ENCODE measurements around the gene GABBR2.
"Not testable (repeated sequence)": the region's sequence is repeated elsewhere in the genome, so short reads cannot be mapped to it uniquely, and the experiment has no call there.

The GABBR2 gene

GRCh38 chr9:98479967-98480847 lies 228.5 kb downstream of the GABBR2 start:
- no peak for DNase-seq (ENCODE audit: low spot score)

DNA sequence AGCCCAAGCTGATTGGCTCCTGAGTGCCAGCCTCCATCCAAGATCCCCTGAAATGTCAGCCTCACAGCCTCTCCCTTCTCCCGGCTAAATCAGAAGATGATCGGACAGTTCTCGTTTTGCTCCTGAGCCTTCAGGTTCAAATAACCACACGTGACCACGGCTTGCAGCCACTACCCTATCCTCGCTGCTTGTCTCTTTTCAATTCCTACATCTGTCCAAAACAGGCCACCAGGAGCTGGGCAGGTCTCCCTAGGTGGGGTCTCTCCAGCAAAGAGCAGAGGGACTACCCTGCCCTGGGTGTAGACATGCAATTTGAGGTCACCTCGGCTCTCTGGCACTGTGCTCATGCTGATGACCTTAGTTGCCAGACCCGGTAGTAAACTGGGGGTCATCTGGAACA lies 229.3 kb downstream of the GABBR2 start:
- DNase-seq (ENCODE audit: low spot score): no peak

GRCh38 chr9:98477884-98478283 lies 230.9 kb downstream of the GABBR2 start:
- DNase-seq (ENCODE audit: low spot score): no peak

DNA sequence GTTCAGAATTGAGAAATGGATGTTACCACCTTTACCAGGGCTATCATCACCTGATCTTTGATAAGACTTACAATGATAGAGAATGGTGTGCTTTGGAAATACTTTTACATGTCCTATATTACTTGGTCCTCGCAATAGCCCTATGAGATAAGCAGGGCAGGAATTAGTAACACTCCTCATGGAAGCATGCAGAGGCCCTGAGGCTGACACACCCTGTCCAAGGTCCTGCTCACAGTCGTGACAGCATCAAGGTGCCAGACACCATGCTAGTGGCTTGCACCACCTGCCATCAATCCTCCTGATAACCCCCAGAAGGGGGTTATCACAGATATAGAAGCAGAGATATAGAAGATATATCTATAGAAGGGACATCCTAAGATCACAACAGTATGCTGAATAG lies 236.5 kb downstream of the GABBR2 start:
- DNase-seq (ENCODE audit: low spot score): no peak

DNA sequence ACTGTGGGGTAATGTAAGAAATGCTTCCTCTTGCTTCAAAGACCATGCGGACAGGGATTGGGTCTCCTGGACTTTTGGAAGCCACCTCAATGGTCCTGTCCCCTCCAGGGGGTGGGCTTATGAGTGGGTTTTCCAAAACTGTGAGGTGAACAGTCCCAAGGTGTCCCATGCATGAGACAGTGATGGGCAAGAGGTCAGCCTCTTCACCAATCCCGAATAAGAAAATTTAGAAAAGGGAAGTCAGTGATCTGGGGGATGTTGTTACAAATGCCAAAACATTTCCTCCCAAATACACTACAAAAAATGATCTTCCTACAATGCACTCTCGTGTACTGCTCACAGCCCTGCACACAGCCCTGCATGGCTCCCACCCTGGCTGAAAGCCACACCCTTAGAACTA lies 237.6 kb downstream of the GABBR2 start:
- DNase-seq (ENCODE audit: low spot score): no peak

DNA sequence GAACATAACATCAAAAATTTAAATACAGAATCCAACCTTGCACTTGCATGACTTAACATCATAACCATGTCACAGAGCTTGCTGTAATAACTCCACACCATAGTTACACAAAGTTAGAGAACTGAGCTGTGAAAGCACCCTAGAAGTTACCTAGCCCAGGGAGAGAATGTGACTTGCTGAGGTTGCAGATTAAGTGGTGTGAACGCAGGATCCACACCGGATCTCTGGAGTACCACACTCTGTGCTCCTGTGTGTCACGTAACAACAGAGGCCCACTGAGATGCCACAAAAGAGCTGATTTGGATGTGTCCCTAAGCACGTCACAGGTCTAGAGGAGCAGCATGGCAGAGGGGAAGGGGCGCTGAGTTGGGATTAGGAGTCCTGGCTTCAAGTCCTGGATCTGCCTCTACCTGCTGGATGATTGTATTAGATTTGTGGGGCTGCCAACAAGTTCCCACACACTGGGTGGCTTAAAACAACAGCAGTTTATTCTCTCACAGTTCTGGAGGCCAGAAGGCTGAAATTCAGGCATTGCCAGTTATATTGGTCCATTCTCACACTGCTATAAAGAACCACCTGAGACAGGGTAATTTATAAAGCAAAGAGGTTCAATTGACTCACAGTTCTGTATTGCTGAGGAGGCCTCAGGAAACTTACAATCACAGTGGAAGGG lies 240.0 kb downstream of the GABBR2 start:
- no peak for DNase-seq (ENCODE audit: low spot score)

GRCh38 chr9:98465799-98466198 lies 242.9 kb downstream of the GABBR2 start:
- DNase-seq (ENCODE audit: low spot score): no peak

GRCh38 chr9:98464156-98464690 lies 244.5 kb downstream of the GABBR2 start:
- DNase-seq (ENCODE audit: low spot score): not testable (repeated sequence)

DNA sequence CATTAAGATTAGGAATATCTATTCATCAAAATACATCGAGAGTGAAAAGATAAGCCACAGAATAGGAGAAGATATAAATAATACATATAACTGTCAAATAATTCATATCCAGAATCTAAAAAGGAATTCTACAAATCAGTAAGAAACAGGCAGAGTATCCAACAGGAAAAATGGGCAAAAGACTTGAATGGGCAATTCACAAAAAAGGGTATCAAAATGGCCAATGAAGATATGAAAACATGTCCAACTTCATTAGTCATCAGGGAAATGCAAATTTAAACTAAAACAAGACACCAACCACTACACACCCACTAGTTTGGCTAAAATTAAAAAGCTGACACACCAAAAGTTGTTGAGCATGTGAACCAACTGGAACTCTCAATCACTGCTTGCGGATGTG lies 246.4 kb downstream of the GABBR2 start:
- DNase-seq (ENCODE audit: low spot score): no peak

DNA sequence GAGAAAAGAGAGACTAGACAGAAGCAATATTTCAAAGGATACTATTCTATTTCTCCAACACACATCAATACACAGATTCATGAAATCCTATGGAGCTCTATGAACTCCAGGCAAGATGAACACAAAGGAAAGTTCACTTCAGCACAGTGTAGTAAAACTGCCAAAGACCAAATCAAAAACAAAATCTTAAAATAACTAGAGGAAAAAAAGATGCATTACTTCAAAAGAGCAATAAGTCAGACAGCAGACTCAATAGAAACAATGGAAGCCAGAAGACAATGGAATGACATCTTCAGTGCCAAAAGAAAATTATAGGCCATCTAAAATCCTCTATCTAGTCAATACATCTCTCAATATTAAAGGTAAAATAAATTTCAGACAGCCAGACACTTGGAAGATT lies 248.0 kb downstream of the GABBR2 start:
- DNase-seq (ENCODE audit: low spot score): no peak

DNA sequence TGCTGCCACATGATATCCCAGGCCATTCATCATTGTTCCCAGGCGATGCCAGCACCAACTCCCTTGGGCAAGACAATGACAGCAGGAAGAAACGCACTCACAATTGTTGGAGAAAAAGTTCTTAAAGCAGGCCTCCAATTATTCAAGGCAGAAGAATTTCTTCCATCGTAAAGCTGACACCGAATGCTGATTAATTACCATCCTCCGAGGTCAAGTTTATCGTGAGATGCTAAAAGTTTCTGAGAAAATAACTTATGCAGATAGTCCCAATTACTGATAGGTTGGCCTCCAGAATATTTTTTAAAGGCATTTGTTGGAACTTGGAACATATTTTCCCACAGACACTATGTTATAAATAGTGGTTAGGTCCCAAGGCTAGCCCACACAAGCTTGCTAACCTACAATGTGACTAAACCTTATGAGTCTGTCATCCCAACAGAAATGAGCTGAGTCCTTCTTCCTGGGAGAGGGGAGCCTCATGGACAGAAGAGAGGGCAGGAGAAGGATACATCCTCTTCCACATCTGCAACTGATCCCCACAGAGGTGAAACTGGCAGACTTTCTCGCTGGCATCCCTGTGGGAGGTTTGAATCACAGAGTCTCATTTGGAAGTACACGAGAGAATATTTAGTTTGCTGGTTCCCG lies 250.9 kb downstream of the GABBR2 start:
- DNase-seq (ENCODE audit: low spot score): no peak

GRCh38 chr9:98456156-98456613 lies 252.6 kb downstream of the GABBR2 start:
- no peak for DNase-seq (ENCODE audit: low spot score)

DNA sequence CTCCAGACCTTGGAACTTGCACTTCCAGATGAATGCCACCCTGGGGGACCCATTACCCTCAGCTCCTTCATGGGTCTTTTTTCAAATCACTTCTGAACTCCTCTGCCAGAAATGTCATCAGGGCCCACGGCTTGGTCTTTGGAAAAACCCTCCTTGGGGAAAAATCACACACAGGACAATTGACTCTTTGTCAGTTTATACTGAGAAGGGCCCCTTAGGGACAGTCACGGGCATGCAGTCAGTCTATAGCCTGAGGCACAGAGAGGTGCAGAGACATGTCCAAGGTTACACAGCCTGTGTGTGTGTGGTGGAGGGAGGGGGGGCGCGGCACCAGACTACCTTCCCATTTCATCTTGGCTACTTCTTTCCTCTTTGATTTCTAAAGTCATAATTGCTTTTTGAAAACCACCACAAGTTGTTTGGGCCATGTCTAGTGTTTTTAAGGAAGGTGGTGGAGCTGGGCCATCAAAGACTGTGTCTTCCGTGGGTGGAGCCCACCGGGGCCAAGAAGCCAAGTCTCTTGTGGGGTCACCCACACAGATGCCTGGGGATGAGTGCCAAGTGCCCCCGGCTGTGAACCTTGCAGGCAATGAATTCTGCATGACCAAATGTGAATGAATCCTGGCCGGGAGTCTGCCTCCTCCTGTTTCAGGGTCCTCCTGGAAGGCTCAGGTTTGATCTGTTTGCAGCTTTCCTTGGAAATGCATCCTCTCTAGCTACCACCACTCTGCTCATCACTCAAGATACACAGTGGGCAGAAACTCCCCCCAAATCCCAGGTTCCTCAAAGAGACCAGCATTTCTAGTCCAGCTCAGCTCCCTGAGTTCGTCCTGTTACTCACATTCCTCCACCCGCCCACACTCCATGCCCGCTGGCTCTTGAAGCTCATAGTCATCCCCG lies 253.2 kb downstream of the GABBR2 start:
- DNase-seq (ENCODE audit: low spot score): no peak

DNA sequence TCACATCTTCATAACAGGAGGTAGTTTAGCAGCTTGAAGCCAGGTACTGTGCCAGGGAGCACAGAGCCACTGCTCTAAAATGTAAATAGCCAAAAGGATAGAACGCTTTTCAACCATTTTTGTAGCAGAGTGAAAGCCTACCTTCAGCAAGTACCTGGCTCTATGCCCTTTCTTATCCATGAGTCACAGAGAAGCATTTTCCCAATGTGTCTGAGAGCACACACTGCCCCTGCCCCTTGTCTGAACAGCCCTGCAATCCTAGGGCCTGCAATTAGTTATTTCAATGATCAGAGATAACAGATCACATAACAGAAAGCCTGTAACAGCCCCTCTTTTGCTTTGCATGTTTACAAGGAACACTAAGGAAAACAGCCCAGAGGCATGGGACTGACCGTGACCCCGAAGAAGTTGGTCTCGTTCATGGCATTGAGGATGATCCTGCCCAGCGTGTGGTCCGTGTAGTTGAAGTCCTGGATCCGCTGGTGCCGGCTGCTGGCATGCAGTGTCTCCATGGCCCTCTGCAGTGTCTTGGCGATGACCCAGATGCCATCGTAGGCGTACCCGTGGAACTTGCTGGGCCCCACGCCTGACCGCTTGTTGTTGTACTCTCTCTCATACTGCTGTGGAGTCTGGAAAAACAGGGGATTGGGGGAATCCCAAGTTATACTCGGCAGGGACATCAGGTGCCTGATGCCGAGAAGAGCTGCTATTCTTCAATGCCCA lies 255.0 kb downstream of the GABBR2 start:
- no peak for DNase-seq (ENCODE audit: low spot score)

GRCh38 chr9:98451576-98451975 lies 257.2 kb downstream of the GABBR2 start:
- DNase-seq (ENCODE audit: low spot score): no peak

DNA sequence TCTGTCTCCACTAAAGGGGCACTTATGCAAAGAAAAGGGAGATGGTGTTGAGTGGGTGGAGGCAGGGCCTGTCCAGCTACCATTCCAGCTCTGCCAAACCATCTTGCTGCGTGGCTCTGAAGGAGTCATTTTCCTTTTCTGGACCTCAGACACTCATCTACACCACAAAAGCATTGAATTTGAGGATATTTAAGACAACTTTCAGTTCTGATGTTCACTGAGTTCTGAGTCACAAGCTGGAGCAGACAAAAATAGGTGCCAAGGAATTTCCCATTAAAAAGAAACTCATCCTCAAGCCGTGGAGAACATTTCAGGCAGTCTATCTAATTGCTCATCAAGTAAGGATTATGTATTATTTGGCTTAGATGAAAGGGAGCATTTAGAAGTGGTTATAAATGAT lies 258.2 kb downstream of the GABBR2 start:
- no peak for DNase-seq (ENCODE audit: low spot score)

DNA sequence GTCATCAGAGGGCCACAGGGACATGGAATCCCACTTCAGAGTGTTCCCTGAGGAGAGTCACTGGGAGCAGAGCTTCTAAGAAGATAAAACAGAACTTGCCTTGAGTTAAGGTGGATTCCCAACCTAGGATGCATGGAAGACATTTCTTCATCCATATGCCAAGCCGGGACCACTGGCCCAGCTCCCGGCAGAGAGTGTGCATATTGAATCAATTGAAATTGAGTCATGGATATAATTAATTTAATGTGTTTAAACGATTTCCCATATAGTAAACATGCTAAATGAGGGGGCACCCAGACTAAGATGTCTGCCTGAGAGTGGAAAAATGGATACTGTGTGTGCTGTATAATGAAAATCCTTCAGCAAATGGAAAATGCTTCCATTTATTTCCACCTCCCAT lies 258.9 kb downstream of the GABBR2 start:
- DNase-seq (ENCODE audit: low spot score): no peak

DNA sequence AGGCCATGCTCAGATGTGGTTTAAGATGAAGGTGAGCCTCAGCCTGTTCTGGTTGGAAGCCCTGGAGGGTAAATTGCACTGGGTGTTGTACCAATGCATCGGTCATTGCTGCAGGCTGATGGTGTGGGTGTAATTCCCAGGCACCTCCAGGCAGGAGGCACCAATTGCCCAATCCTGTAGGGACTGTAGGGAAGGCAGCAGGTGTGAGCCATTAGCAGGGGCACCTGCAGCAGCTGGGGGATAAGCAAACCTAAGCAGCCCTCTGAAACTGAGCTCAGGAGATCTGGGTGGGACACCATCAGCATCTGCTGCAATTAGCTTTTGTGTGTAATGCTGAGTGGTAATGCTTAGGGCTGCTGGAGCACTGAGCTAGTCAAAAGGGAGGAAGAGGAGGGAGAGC lies 263.2 kb downstream of the GABBR2 start:
- no peak for DNase-seq (ENCODE audit: low spot score)

DNA sequence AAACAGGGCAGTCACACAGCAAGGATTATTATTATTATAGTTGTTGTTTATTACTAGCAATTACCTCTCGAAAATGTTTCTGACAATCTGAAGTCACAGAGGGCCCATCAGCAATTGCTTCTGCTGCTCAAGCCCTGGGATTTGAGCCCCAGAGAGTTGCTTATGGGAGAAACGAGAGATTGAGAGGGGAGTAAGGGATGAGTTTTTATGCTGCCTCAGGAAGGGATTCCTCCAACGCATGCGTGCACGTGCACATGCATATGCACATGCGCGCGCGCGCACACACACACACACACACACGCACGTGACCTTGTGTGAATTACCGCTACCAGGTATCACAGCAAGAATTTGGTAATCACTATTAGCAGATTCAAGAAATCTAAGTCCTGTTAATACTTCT lies 264.1 kb downstream of the GABBR2 start:
- DNase-seq (ENCODE audit: low spot score): no peak

DNA sequence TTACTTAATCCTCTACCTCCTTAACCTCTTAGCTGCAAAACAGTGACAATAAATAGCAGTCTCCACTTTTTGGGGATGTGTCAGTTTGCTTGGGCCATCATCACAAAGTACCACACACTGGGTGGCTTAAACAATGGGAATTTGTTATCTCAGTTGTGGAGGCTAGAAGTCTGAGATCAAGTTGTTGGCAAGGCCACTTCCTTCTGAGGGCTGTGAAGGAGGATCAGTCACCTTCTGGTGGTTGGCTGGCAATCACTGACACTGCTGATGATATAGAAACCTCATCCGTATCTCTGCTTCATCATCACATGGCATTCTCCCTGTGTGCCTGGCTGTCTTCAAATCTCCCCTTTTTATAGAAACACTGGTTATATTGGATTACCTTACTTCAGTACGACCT lies 266.2 kb downstream of the GABBR2 start:
- DNase-seq (ENCODE audit: low spot score): no peak

DNA sequence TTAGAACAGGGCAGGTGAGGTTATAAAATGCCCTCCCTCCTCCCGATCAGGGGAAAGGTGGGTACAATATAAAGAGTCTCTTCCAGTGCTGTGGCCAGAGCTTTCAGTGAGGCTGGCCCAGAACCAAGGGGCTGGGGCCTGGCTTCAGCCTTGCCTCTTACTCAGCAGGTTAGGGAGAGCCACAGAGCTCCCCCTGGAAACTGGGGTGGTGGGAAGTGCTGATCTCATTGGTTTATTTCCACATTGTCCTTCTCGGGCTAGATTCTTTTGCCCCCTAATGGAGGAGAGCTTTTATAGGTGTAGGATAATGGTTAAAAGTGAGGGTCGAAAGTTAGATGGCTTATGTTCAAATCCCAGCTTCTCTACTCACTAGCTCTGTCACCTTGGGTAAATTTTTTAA lies 266.6 kb downstream of the GABBR2 start:
- DNase-seq (ENCODE audit: low spot score): no peak

Measured in left forelimb (tissue), 1 donor.